Glomerular visceral epithelial cell (primary cell): ENCODE data around the gene ASIP.

Source experiments
- DNase-seq: peaks from one replicate; pipeline ENCODE4 v3.0.0-alpha.2; 2016; ENCODE audit errors: extremely low spot score

ASIP gene

DNA sequence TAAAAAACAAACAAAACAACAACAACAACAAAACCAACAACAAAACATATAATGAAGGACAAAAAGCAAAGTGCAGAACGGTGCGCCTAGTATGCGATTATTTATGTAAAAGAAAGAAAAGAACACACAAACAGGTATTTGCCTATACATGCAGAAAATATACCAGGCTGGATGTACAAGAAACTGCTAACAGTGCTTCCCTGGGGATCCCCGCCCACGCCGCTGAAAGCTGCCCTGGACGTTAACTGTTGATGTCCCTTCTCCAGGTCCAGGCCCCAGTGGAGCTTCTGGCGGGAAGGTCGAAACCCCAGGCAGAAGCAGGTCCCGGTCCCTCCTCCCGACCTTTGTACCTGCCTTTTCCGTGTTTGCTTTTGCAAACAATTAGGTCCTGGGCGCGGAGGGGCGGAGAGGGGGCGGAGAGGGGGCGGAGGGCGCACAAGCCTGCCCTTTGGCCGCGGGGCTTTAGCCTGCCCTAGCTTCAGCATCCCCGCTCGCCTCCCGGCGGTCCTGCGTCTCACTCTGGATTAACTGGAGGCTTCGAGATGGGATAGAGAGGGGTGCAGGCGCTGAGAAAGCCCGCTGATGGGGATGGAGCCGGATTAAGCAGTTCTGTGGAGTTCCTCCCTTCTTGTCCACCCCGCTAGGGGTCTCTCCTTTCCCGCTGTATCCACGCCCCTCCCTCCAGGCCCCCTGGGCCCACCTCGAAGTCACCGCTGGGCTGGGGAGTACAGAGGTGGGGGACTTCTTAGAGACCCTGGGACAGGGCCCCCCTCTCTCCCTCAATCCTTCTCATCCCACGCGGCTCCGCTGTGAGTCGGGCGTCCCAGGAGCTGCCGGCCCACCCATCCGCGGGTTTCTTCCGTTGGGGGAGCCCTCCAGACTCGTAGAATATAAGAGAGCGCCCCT lies 70.1 kb downstream of the ASIP start:
- DNase-seq, result no peak

GRCh38 chr20:34312024-34312460 lies 70.8 kb downstream of the ASIP start:
- no peak for DNase-seq

- DNase-seq, result peak; percentile 93
Measured at GRCh38 chr20:34312544-34313217, 71.5 kb downstream of the ASIP start.

GRCh38 chr20:34315236-34315635 lies 74.0 kb downstream of the ASIP start:
- no peak for DNase-seq

- peak; percentile 62 for DNase-seq
Measured at GRCh38 chr20:34316196-34316814, 75.1 kb downstream of the ASIP start.
